Gastrocnemius medialis (tissue), 4 donors: Measurements from ENCODE around the gene GLOD4. TPM values are rescaled to one million over a fixed set of nuclear protein-coding genes. Genes with fewer than 3 reads are reported as not detected.

Experiments used
- ATAC-seq, 2 donors: fragments of 150-250 bp; one replicate each; pipeline ENCODE4 v1.9.1; 2016
- DNase-seq, 2 donors: peaks; one replicate each; pipeline ENCODE4 v3.0.0-alpha.2; 2019
- H3K27ac ChIP-seq, 4 donors: fragments of 200-600 bp; sonication (generic); 1 replicate in 1 of 4; 2 replicates in 3 of 4; pipeline ENCODE4 v1.5.1; 2016 to 2018; ENCODE audit warnings: mild to moderate bottlenecking in 2 of 4, moderate library complexity in 1 of 4
- H3K27me3 ChIP-seq, 3 donors: fragments of 200-600 bp; sonication (generic) in 2 of 3; 1 replicate in 1 of 3; 2 replicates in 2 of 3; pipeline versions ENCODE4 v1.5.1 to v1.6.0; 2016 to 2019; ENCODE audit warnings: mild to moderate bottlenecking in 1 of 3, moderate library complexity in 1 of 3
- H3K36me3 ChIP-seq, 2 donors: fragments of 200-600 bp; sonication (generic) in 1 of 2; one replicate each; pipeline ENCODE4 v1.5.1; 2017 to 2018
- H3K4me1 ChIP-seq, 2 donors: fragments of 200-600 bp; sonication (generic) in 1 of 2; one replicate each; pipeline ENCODE4 v1.5.1; 2016 to 2017; ENCODE audit warnings: mild to moderate bottlenecking in 2 of 2
- H3K4me3 ChIP-seq, 4 donors: fragments of 200-600 bp; sonication (generic) in 3 of 4; 1 replicate in 1 of 4; 2 replicates in 3 of 4; pipeline ENCODE4 v1.5.1; 2016 to 2019; ENCODE audit warnings: mild to moderate bottlenecking in 2 of 4
- H3K9me3 ChIP-seq, 3 donors: fragments of 200-600 bp; sonication (generic) in 2 of 3; 1 replicate in 1 of 3; 2 replicates in 2 of 3; pipeline ENCODE4 v1.5.1; 2016 to 2019
- POLR2A ChIP-seq, 2 donors: fragments of 450-650 bp; IDR thresholded peaks; one replicate each; pipeline ENCODE4 v1.6.1; 2017; ENCODE audit warnings: antibody characterized with exemption in 2 of 2, mild to moderate bottlenecking in 2 of 2, moderate library complexity in 2 of 2
- in situ Hi-C, 4 donors: fragments of 200-750 bp; cut with MboI; loops; one replicate each; pipeline versions ENCODE4 v1.15.0 to v1.8.0; 2017; ENCODE audit warnings: low sequenced_read_pairs in 4 of 4
- intact Hi-C: fragments of 100-400 bp; cut with DNase I; formaldehyde crosslinking; loops from one replicate; pipeline ENCODE4 v1.15.1; 2023; ENCODE audit warnings: low total_unique reads
- total RNA-seq, 4 donors: library from RNA; depleted of rRNA; stranded (reverse); fragments of >200 nt; gene quantifications; one replicate each; pipeline versions ENCODE4 v1.1.0 to v1.2.3, GENCODE V29; 2016
- TF ChIP-seq, protein P1 (sequence below), 5 experiments: fragments of 450-650 bp in 3 of 5; fragments of 200-600 bp in 2 of 5; sonication (generic) in 2 of 5; IDR thresholded peaks in 4 of 5; conservative IDR thresholded peaks in 1 of 5; 1 replicate in 4 of 5; 2 replicates in 1 of 5; pipeline ENCODE4 v1.5.1; 2016 to 2019; ENCODE audit warnings: antibody characterized with exemption in 5 of 5, mild to moderate bottlenecking in 3 of 5, moderate library complexity in 3 of 5

GLOD4 gene
- total RNA-seq, 4 donors from 2014 or later = 17.6 to 38.1 (median 22.8) TPM

DNA sequence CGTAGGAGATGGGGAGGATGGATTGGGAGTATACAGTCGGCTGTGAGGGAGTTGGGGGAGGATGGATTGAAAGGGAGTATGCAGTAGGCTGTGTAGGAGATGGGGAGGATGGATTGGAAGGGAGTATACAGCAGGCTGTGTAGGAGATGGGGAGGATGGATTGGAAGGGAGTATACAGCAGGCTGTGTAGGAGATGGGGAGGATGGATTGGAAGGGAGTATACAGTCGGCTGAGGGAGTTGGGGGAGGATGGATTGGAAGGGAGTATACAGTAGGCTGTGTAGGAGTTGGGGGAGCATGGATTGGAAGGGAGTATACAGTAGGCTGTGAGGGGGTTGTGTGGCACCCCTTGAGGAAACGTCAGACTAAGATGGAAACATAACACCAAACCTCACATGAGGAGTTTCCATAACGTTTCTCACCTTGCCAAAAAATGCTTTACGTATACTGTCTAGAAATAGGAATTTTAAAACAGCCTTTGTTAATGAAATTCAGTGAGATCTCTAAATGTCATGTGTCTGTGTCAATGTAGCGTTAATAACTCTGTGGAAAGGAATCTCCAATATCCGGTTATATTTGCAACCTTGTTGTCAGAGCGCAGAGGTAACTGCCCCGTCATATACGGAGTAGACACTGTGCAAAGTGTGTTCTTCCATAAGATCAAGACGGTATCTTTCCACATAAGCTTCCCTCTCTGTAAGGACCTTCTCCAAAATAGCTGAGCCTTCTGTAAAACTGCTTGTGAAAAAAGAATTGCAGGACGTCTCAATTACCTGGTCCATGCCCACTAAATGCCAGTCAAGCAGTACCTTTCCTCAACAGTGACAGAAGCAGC lies 61.2 kb downstream of the GLOD4 start:
- H3K27ac ChIP-seq = no peak overlapping the region
- no peaks in the 10 kb centered on the region for H3K9me3 ChIP-seq
- DNase-seq = no peak
- H3K4me3 ChIP-seq = no peak overlapping the region
- no peak for TF ChIP-seq POLR2A (IDR thresholded peaks at IDR 0.05)
- TF ChIP-seq, protein P1, sequence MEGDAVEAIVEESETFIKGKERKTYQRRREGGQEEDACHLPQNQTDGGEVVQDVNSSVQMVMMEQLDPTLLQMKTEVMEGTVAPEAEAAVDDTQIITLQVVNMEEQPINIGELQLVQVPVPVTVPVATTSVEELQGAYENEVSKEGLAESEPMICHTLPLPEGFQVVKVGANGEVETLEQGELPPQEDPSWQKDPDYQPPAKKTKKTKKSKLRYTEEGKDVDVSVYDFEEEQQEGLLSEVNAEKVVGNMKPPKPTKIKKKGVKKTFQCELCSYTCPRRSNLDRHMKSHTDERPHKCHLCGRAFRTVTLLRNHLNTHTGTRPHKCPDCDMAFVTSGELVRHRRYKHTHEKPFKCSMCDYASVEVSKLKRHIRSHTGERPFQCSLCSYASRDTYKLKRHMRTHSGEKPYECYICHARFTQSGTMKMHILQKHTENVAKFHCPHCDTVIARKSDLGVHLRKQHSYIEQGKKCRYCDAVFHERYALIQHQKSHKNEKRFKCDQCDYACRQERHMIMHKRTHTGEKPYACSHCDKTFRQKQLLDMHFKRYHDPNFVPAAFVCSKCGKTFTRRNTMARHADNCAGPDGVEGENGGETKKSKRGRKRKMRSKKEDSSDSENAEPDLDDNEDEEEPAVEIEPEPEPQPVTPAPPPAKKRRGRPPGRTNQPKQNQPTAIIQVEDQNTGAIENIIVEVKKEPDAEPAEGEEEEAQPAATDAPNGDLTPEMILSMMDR (IDR thresholded peaks at IDR 0.05 in 4 of 5, conservative IDR thresholded peaks at IDR 0.05 in 1 of 5) = no peak
- peaks cover 0 to 10% of the 10 kb centered on the region in 2 donors for H3K4me1 ChIP-seq
- in situ Hi-C loops = no loop called here
- H3K36me3 ChIP-seq = no peaks in the 10 kb centered on the region
- intact Hi-C loops = no loop called here
- no peaks in the 10 kb centered on the region for H3K27me3 ChIP-seq
- no peak for ATAC-seq

DNA sequence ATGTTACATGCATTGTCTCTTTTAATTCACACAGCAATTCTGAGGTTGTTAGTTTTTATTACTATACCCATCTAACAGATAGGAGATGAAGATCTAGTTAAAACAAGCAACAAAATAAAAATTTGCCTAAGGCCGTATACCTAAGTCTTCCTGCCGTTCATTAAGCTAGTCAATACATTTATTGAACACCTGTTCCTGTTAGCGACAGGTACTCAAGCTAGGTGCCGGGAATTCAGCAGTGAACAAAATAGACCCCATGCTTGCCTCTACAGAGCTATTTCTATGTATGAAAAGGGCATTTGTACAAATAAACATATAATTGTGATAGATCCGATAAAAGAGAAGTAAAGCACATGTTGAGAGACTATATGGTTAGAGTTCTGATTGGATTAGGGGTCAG lies 64.0 kb downstream of the GLOD4 start:
- no peak for ATAC-seq
- Histone ChIP-seq H3K4me3 (no peak overlapping the region), H3K9me3 (no peaks in the 10 kb centered on the region), H3K4me1 (peaks cover 17 to 23% of the 10 kb centered on the region in 2 donors), H3K36me3 (no peaks in the 10 kb centered on the region), H3K27ac (no peak overlapping the region), H3K27me3 (no peaks in the 10 kb centered on the region)
- in situ Hi-C loops (no loop called here), intact Hi-C loops (no loop called here)
- no peak for TF ChIP-seq POLR2A (IDR thresholded peaks at IDR 0.05)
- TF ChIP-seq, protein P1 (IDR thresholded peaks at IDR 0.05 in 4 of 5, conservative IDR thresholded peaks at IDR 0.05 in 1 of 5) = no peak
- DNase-seq = no peak

Other genes starting within 250 kb of the GLOD4 start
- gene VPS53, start 67.4 kb downstream of the GLOD4 start, total RNA-seq = 10 to 100 TPM; 18.0 to 24.1 (median 21.0) TPM
- 1 to 10 TPM in 2 of 4 donors, under 1 TPM in 2; 0.39 to 1.4 (median 0.86) TPM for gene TLCD3A, start 49.7 kb downstream of the GLOD4 start, total RNA-seq
- gene GEMIN4, start 30.0 kb downstream of the GLOD4 start, total RNA-seq = 10 to 100 TPM; 10.6 to 21.6 (median 18.9) TPM
- gene MRM3, start 73 bp upstream of the GLOD4 start, total RNA-seq = 10 to 100 TPM; 24.2 to 58.2 (median 33.0) TPM
- 10 to 100 TPM; 55.6 to 86.4 (median 62.7) TPM for gene NXN, start 197.5 kb upstream of the GLOD4 start, total RNA-seq
- gene TIMM22, start 214.8 kb upstream of the GLOD4 start, total RNA-seq = 10 to 100 TPM; 14.4 to 16.1 (median 15.3) TPM